ENCODE measurements around the gene NKPD1.

Gene NKPD1

DNA sequence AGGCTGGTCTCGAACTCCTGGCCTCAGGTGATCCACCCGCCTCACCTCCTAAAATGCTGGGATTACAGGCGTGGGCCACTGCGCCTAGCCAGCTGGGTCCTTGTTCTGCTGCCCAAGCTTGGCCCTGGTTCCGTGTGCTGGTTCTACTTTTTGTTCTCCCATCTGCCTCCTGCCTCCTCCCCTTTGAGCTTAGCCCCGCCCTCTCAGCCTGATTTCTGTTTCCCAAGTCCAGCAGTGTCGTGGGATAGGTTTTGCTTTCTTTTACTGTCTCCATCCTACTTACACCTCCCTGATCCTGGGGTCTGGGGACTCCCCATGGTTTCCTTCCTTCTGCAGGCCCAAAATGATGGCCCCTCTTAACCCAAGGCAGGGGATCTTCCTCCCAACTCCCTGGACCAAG lies 20.2 kb upstream of the NKPD1 start:
- in situ Hi-C loops (cut with MboI; ENCODE audit: low sequenced_read_pairs, unreplicated experiment): no loop called here

DNA sequence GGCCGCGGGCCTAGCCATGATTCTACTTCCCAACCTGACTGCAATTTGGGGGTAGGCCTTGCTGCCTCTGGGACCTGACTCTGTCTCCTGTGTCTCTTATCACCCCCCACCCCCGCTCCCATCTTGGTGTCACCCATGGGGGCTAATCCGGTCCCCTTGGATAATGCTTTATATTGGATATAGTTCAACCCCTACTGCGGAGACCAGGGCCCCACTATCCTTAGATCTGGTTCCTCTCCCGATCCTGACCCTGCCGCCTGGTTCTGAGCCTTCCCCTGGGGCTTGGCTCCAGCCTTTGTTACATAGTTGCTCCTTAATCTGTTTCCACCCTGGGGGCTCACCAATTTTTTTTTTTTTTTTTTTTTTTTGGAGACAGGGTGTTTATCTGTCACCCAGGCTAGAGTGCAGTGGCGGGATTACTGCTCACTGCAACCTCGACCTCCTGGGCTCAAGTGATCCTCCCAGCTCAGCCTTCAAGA lies 19.1 kb upstream of the NKPD1 start:
- TF ChIP-seq, protein P1, sequence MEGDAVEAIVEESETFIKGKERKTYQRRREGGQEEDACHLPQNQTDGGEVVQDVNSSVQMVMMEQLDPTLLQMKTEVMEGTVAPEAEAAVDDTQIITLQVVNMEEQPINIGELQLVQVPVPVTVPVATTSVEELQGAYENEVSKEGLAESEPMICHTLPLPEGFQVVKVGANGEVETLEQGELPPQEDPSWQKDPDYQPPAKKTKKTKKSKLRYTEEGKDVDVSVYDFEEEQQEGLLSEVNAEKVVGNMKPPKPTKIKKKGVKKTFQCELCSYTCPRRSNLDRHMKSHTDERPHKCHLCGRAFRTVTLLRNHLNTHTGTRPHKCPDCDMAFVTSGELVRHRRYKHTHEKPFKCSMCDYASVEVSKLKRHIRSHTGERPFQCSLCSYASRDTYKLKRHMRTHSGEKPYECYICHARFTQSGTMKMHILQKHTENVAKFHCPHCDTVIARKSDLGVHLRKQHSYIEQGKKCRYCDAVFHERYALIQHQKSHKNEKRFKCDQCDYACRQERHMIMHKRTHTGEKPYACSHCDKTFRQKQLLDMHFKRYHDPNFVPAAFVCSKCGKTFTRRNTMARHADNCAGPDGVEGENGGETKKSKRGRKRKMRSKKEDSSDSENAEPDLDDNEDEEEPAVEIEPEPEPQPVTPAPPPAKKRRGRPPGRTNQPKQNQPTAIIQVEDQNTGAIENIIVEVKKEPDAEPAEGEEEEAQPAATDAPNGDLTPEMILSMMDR (IDR thresholded peaks at IDR 0.05; ENCODE audit: borderline replicate concordance, control extremely low read depth, extremely low read depth, insufficient read depth, missing control alignments): no peak
- DNase-seq (ENCODE audit: low spot score): no peak
- in situ Hi-C loops (cut with MboI; ENCODE audit: low sequenced_read_pairs, unreplicated experiment): no loop called here

More for the DNA sequence above, 20.2 kb upstream of the NKPD1 start:
- DNase-seq (ENCODE audit: low spot score): no peak
- TF ChIP-seq, protein P1 (IDR thresholded peaks at IDR 0.05; ENCODE audit: borderline replicate concordance, control extremely low read depth, extremely low read depth, insufficient read depth, missing control alignments): no peak

DNA sequence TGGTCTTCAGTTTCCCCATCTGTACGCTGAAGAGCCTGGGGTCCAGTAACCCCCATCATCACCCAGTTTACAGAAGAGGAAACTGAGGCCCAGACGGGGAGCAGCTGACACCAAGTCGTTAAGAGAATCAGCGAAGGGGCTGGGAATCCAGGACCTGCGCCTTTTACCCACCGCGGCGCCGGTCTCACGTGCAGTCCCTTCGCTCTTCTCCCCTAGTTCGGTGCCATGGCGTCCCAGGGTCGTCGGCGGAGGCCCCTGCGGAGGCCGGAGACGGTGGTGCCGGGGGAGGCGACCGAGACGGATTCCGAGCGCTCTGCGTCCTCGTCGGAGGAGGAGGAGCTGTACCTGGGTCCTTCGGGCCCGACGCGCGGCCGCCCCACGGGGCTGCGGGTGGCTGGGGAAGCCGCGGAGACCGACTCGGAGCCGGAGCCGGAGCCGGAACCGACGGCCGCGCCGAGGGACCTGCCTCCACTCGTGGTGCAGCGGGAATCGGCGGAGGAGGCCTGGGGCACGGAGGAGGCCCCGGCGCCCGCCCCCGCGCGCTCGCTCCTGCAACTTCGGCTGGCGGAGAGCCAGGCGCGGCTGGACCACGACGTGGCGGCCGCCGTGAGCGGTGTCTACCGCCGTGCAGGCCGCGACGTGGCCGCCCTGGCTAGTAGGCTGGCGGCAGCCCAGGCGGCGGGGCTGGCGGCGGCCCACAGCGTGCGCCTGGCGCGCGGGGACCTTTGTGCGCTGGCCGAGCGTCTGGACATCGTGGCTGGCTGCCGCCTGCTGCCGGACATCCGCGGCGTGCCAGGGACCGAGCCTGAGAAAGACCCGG lies 18.5 kb upstream of the NKPD1 start:
- in situ Hi-C loops (cut with MboI; ENCODE audit: low sequenced_read_pairs, unreplicated experiment): no loop called here
- TF ChIP-seq, protein P1 (IDR thresholded peaks at IDR 0.05; ENCODE audit: borderline replicate concordance, control extremely low read depth, extremely low read depth, insufficient read depth, missing control alignments): no peak
- DNase-seq (ENCODE audit: low spot score): peak; percentile 51

DNA sequence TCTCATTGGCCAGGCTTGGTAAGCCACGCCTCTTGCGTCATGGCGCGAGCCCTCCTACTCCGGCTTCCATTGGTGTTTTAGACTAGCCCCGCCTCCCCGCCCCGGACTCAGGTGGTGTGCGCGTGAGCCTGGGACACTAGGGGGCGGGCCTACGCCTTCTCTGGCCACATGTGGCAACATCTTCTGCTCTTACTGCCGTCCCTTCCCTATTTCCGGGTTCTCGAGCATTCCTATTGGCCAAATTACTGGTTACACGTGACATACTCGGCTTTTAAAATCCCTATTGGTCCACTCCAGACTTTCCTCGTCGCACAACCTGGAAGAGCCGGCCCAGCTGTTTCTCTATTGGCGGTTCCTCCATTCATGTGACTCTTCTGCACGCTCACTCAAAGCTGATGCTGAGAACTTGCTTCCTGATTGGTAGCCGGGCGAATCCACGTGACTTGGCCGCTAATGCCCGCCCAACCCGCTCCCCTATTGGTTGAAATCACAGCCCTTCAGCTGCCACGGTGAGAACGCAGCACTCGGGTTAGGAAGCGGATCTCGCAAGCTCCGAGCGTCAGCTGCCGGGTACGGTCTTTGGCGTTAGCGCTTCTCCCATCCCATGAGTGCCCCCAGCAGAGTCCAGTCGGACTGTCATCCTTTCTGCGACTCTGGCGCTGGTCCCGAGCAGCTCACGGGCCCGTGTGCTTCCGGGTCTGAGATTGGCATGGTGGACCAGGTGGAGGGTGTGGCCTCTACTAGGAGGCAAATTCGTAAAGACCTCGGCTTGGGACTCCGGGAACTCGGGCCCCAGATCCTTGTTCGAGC lies 17.7 kb upstream of the NKPD1 start, which contains the start of gene BLOC1S3:
Gene BLOC1S3, plus strand, starts transcription at position 523 of the 810 bp plus-strand sequence. CDS start 513 bp downstream, outside the sequence.
- in situ Hi-C loops (cut with MboI; ENCODE audit: low sequenced_read_pairs, unreplicated experiment): no loop called here

DNA sequence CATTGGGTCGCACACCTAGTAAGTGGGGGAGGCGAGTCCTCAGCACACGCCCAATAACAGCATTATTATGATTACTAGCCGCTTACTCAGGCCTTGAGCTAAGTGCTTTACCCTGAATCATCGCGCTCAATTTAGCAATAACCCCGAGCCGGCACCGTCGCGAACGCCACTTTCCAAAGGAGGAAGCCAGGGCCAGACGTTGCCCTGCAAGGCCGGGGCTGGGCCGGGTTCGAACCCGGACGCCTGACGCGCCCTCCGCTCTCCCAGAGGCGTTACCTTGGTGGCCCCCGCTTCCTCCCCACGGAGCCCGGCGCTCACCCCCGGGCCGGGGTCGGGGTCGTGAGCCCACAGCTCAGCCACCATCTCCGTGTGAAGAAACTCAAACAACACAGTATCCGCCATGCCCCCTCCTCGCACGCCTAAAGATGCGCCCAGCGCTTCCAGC lies 17.1 kb upstream of the NKPD1 start, which contains the start of gene TRAPPC6A:
Gene TRAPPC6A, minus strand, starts transcription at position 421 of the 445 bp plus-strand sequence. Its CDS starts 19 bp downstream, at position 402.
- DNase-seq (ENCODE audit: low spot score): no peak
- in situ Hi-C loops (cut with MboI; ENCODE audit: low sequenced_read_pairs, unreplicated experiment): no loop called here
- TF ChIP-seq, protein P1 (IDR thresholded peaks at IDR 0.05; ENCODE audit: borderline replicate concordance, control extremely low read depth, extremely low read depth, insufficient read depth, missing control alignments): no peak

More for the DNA sequence above, 17.7 kb upstream of the NKPD1 start, which contains the start of gene BLOC1S3:
- TF ChIP-seq, protein P1 (IDR thresholded peaks at IDR 0.05; ENCODE audit: borderline replicate concordance, control extremely low read depth, extremely low read depth, insufficient read depth, missing control alignments): peak; percentile 8
- DNase-seq (ENCODE audit: low spot score): peak; percentile 98

Measured in GM13976 (cell line).